ENCODE results near the gene RGMA.
A peak's percentile ranks its signal among the peaks of the same experiment; 100 is the strongest.
"Not testable (repeated sequence)": the region's sequence is repeated elsewhere in the genome, so short reads cannot be mapped to it uniquely, and the experiment has no call there.

The RGMA gene

DNA sequence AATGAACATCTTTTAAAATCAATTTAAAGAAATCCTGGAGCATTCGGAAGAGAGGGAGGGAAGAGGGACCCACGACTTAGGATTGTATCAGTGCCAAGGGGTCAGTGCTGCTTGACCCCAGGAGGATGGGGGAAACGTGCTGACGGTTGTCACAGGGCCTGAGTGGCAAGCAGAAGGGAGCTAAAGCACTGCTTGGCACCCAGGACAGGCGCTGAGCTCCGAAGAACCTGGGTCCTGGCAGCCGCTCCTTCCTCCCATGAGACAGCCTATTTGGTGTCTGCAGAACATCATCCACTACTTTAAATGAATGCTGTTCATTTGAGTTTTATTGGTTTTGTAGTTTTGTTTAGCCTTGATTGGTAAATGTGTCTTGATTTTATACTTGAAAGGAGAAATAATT is 54.5 kb downstream of the RGMA start:
- DNase-seq (ENCODE audit: low read depth in 2 of 2), result no peak

DNA sequence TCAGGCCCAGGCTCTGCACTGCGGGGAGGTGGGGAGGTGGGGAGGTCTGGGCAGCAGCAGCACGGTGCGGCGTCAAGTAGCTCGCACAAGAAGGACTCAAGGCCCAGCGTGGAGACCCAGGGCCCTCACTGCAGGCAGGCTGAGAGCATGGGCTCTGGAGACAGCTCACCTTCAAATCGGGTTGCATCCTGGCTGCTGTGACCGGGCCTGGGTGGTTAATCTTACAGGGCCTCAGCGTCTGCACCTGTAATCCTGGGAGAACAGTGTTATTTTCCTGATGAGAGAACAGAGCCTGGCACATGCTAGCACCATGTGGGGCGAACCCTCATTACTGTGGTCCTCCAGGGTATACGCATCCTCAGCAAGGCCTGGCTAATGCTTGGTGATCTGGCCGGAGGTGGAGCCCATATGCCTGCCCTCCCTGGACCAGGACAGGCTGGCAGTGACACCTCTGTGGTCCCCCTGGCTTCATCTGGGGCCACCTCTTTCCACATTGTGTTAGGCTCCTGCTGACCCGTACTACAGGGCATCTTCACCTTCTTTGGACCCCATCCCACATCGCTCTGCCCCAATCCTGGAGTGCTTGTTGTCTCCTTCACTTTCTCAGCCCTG is 55.5 kb downstream of the RGMA start:
- no peak for DNase-seq (ENCODE audit: low read depth in 2 of 2)

DNA sequence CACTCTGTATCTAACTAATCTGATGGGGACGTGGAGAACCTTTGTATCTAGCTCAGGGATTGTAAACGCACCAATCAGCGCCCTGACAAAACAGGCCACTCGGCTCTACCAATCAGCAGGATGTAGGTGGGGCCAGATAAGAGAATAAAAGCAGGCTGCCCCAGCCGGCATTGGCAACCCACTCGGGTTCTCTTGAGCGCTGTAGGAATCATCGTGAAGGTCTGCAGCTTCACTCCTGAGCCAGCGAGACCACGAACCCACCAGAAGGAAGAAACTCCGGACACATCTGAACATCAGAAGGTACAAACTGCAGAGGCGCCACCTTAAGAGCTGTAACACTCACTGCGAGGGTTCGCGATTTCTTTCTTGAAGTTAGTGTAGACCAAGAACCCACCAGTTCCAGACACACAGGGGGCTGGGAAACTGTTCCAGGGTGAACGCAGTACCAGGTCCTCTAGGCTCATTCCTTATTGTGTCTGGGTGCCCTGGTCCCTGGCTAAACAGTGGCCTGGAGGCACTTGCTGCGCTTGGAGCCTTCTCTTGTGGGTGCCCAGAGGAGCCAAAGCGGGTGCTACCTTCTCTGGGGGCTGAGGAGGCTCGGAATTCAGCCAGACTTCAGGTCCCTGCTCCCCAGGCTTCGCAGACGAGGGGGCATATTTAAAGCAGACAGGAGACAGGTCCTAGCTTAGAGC is 56.4 kb downstream of the RGMA start:
- not testable (repeated sequence) for DNase-seq (ENCODE audit: low read depth in 2 of 2)

DNA sequence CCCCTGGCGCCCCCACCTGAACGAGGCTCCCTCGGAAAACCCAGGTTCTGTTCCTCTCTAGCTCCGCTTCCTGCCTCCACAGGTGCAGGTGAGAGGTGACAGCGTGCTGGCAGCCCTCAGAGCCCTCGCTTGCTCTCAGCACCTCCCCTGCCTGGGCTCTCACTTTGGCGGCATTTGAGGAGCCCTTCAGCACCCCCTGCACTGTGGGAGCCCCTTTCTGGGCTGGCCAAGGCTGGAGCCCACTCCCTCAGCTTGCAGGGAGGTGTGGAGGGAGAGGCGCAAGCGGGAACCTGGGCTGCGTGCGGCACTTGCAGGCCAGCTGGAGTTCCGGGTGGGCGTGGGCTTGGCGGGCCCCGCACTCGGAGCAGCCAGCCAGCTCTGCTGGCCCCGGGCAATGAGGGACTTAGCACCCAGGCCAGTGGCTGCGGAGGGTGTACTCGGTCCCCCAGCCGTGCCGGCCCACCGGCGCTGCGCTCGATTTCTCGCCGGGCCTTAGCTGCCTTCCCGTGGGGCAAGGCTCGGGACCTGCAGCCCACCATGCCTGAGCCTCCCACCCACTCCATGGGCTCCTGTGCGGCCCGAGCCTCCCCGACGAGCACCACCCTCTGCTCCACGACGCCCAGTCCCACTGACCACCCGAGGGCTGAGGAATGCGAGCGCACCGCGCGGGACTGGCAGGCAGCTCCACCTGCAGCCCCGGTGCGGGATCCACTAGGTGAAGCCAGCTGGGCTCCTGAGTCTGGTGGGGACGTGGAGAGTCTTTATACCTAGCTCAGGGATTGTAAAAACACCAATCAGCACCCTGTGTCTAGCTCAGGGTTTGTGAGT is 57.2 kb downstream of the RGMA start:
- DNase-seq (ENCODE audit: low read depth in 2 of 2), result not testable (repeated sequence)

DNA sequence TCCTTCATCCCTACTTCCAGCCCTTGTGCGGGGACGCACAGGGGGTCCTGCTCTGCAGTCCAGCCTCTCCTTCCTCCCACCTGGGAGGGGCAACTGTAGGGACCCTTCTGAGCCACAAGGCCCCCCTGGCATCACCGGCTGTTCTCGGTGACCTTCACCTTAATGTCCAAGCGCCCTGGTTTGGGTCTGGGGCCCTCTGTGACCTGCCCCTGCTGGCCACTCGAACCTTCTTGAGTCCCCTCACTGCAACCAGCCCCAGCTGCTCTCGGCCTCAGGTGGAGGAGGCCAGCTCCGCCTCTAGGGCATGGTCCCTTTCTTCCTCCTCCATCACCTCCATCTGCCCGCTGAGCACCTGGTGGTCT is 57.9 kb downstream of the RGMA start:
- no peak for DNase-seq (ENCODE audit: low read depth in 2 of 2)

DNA sequence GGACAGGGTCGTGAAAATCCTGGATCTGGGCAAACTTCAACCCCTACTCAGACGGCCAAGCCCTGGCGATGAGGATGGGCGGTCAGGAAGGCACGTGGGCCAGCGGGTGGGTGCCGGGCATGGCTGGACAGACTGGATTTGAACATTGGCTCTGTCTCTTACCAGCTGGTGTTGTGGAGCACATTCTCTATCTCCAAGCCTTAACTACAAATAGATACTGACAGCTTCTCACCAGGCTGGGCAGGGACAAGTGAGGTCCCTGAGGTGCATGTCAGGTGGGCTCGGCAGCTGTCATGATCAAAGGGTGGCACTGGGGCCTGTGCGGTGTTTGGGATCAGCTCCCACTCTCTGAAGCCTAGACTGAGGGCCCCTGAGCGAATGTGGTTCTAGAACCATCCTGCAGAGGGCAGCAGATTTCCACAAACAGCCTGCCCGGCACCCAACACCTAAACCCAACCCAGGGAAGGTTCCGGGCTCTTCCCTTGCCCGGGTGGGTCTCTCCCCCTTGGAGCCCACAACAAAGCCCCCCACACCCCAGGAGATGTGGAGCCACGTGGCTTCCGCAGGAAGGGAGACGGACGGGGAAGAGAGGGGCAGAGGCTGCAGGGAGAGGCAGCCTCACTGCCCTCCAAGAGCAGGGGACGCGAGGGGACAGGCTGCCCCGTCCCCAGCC is 58.4 kb downstream of the RGMA start:
- DNase-seq (ENCODE audit: low read depth in 2 of 2), result peak; percentile 42 to 51

DNA sequence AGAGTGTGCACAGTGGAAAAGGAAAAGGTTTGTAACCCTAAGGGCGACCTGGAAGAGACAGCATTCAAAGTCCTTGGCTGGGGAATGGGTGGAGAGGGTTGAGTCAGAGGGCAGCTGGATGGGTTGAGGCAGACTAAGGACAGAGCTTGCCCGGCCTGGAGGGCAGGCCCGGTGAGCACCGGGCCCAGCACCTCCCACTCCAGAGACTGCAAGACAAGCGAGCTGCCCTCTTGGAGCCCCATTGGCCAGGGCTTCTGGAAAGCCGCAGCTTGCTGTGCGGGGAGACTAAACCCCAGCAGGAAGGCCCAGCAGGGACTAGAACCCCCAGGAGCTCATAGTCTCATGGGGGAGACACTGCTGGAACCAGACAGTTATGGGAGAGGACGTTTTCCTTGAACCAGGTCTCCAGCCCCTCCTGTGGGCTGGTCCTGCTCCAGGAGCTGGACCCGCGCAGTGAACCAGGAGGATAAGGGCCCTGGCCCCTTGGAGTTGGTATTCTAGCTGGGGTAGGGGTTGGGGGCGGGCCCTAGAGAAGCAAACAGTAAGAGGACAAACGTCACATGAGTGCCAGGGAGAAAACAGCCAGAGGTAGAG is 59.1 kb downstream of the RGMA start:
- DNase-seq (ENCODE audit: low read depth in 2 of 2), result no peak

DNA sequence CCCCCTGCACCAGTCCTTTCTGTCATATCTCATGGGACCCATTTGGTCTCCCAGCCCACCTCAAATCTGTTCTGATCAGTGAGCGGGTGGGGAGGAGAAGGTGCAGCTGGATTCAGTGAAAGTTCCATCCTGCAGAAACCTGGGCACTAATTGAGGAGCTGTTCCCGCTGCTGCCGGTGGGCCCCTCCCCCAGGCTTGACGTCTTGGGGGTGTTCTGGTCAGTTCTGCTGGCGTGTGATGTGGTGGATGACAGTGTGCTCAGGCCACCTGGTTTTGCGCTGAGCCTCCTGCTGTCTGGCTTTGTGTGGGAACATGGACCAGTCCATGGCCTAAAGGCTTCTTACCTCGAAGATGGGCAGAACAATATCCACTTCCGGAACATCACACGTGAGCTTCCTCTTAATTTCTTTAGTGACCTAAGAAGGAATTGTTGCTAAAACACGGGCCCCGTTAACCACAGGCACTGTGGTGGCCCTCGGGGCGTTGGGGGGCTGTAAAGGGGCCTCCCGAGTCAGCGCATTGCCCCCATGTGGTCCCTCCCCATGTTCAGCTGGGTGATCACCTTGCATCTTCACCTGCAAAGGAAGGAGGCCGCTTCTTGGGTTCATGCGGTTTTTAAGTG is 59.7 kb downstream of the RGMA start:
- DNase-seq (ENCODE audit: low read depth in 2 of 2), result no peak

DNA sequence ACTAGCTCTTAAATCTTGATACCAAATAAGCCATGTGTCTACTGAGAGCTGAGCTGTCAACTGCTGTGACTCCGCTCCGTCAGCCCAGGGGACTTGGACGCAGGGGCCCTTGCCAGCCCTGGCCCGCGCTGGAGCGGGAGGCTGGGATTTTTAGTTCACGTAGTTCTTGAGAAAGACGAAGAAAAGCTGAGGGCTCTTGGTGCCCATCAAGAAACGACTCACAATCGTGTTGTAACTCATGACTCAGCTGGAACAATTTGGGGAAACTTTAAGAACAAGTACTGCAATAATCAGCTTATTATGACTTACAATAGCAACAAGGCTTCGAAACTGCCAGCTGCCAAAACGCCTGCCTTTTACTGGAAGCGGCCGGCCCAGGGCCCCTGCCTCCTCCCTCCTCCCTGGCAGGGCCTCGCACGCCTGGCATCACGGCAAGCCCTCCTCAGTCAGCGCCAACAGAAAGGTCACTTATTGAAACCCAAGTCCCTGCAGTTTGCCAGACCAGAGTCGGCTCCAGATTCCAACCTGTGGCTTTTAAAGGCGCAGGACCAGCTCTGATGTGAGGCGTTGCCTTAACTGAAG is 60.3 kb downstream of the RGMA start:
- no peak for DNase-seq (ENCODE audit: low read depth in 2 of 2)

DNA sequence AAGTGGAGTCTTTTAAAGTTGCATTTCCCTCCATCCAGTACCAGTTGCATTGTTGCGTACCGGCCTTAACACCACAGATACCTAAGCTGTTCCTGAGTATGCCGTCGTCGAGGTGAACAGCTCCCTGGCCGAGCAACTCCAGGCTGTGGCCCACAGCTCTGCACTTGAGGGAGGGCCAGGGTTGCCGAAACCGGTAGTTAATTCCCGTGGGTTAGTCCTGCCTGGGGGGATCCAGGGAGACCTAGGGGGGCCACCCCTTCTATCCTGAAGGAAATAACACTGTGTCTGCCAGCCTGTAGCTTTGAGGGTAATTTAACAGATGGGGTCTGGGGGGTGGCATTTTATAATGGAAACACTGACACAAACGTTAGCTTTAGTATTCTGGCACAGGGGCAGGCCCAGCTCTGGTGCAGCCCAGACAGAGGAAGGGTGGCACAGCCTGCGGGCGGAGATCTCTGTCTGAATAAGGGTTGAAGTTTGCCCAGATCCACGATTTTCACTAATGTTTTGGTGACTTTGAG is 60.8 kb downstream of the RGMA start:
- DNase-seq (ENCODE audit: low read depth in 2 of 2), result no peak

DNA sequence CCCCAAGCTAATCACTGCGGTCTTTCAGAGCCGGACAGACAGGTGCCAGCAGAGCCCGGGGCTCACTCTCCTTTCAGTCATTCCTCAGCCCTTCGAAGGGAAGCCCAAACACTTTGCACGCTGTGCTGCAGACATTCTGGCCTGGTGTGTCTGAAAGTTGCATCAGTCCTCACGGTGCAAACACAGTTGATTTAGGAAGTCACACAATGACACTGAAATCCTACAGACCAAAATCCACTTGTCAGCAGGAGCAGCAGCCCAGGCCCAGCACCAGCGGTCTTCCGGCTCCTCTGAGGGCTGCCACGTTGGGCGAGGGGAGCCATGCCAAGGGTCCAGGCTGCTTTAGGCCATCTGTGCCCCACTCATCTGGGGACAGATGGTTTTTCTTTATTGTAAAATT is 61.6 kb downstream of the RGMA start:
- no peak for DNase-seq (ENCODE audit: low read depth in 2 of 2)

DNA sequence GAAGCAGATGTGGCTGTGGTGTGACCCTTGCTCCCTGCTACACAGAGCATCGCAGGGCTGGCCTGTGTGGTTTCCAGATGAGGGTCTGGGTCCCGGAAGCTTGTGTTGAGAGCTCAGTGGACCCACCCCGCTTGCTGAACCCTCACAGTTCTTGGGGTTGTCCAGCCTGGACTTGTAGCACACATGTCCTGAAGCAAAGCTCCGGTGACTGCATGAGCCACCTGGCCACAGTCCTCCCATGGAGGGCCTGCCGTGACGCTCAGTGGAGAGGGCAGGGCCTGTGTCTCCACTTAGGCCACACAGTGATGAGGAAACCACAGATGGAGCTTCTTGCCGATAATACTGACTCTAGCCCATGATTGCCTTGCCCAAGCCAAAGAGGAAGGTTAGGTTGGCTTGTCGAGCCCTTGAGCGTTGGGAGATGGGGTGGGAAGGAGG is 62.6 kb downstream of the RGMA start:
- no peak for DNase-seq (ENCODE audit: low read depth in 2 of 2)

DNA sequence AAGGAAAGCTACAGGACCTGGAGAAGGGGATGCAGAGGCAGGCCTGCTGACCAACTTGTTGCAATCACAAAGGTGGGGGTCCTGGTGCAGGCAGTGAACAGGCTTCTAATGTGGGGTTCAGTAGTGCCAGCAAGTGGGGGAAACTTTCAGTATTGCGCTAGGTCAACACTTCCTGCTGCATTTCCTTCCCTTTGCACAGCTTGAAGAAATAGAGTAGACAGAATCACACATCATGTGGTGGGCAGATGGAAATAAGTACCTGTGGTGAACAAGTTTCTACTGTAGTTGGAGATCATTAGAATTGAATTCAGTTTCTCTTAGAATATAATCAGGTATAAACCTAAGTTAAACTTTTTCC is 63.4 kb downstream of the RGMA start:
- no peak for DNase-seq (ENCODE audit: low read depth in 2 of 2)

DNA sequence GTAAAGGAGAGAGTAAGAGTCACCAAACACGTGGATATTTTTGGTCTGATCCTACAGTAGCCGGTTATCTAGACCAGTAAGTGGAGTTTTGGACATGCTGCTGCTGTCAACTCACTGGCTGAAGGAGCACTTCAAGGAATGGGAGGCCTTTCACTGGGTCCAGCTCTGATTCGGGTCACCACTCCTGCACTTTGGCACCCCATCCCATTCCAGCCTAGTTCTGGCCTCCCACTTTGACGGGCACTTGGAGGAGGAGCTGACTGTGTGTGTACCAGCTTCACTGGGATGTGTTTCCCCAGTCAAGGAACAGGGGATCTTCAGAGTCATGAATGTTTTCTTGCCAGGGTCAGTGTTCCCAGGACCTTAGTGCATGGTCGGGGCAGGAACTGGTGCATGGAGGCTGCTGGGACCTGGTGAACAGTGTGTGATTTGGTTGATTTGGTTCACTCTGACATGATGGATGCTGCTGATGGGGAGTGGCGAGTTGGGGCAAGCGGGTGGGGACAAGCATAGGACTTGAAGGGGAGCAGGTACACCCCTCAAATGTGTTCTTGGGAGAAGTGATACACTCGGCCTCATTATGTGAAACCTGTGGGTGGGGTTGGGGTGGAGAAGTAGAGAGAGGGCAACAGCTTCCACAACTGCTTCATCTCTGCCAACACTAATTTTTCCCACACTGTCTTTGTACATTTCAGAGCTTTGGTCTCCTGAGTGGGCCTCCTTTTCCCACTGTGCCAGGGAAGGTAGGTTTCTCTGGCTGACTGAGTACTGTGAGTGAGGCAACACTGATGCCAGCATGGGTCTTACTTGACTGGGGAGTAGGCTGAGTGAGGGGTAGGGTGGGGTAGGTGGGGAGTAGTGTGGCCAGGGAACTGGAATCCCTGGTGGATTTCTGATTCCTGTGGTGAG is 64.0 kb downstream of the RGMA start:
- no peak for DNase-seq (ENCODE audit: low read depth in 2 of 2)

DNA sequence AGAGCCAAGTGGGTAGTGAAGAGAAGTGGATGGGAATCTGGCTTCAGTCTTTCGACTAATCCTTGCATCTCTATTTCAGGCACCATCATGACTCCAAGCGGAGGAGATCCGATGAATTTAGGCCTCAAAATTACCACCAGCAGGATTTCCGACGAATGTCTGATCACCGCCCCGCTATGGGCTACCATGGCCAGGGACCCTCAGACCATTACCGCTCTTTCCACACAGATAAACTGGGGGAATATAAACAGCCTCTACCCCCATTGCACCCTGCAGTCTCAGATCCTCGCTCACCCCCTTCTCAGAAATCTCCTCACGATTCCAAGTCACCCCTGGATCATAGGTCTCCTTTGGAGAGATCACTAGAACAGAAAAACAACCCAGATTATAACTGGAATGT is 64.7 kb downstream of the RGMA start:
- DNase-seq (ENCODE audit: low read depth in 2 of 2), result no peak

DNA sequence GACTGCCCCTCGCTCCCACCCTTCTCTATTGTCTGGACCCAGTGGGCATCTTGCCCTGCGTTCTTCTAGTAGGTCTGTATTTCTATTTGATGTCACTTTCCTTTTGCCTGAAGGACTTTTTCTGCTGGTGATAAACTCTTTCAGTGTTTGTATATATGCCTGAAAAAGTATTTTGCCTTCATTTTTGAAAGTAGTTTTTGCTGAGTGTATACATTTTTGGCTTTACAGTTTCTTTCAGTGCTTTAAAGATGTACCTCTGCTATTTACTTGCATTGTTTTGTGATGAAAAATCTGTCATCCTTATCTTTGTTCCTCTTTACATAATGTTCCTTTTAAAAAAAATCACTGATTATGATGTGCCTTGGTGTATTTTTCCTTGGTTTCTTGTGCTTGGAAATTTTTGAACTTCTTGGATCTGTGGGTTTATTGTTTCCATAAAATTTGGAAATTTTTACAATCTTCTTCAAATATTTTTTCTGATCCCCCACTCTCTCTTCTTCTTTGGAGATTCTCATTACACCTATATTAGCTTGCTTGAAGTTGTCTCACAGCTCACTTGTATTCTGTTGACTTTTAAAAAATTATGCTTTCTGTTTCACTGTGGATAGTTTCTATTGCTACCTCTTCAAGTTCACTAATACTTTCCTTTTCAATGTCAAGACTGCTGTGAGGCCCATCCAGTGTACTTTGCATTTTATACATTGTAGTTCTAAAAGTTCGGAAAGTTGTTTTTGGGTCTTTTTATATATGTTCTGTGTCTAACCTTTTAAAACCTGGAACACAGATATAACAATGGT is 67.8 kb downstream of the RGMA start:
- DNase-seq (ENCODE audit: low read depth in 2 of 2), result no peak

DNA sequence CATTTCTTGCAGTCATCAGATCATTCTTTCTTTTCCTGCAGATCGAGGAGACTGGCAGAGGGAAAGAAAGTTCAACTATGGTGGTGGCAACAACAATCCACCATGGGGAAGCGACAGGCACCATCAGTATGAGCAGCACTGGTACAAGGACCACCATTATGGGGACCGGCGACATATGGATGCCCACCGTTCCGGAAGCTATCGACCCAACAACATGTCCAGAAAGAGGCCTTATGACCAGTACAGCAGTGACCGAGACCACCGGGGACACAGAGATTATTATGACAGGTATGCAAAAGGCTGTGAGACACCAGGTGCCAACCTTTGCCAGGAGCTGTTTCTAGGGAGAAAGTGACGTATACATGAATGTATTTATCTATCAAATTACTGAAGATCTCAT is 69.0 kb downstream of the RGMA start:
- DNase-seq (ENCODE audit: low read depth in 2 of 2), result no peak

DNA sequence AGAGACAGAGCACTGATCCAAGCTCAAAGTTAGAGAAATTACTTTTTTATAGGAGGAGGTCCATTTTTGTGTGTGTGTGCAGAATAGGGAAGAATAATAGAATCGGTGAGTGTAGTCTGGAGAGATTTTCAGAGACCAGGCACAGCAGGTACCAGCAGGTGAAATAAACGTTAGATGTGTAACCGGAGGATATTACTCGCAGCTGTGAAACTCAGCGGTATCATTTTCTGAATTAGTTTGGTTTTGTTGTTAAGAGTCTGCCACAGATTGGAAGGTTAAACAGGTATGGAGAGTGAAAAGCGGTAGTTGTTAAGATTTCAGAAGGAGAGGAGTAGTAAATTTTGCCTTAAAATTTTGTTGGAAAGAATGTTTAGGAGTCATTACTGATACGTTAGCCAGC is 69.9 kb downstream of the RGMA start:
- no peak for DNase-seq (ENCODE audit: low read depth in 2 of 2)

DNA sequence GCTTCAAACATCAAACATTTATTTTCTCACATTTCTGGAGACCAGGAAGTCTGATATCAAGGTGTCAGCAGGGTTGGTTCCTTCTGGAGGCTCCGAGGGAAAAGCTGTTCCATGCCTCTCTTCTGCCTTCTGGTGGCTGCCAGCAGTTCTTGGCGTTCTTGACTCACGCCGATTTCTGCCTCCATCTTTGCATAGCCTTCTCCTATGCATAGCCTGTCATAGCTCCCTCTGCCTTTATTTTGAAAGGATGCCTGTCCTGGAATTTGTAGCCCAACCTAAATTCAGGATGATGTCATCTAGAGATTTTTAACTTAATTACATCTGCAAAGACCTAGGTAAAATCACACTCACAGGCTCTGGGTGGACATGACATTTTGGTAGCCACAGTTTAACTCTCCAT is 70.4 kb downstream of the RGMA start:
- DNase-seq (ENCODE audit: low read depth in 2 of 2), result no peak

Data from activated CD4-positive, alpha-beta T cell treated with anti-CD3 and anti-CD28 coated beads for 24 hours (primary cell).